ENCODE measurements around the gene SORL1. TPM values are rescaled to one million over a fixed set of nuclear protein-coding genes. Genes with fewer than 3 reads are reported as not detected.

Gene SORL1
- total RNA-seq, 2 donors from 2014 or later, result 130 to 132 TPM

GRCh38 chr11:121520243-121521144 is 68.4 kb downstream of the SORL1 start:
- intact Hi-C loops (cut with DNase I, micrococcal nuclease), result no loop called here
- DNase-seq (no peak), ATAC-seq (no peak)

- no peak for DNase-seq
- ATAC-seq, result no peak
- intact Hi-C loops (cut with DNase I, micrococcal nuclease), result no loop called here
Observed at GRCh38 chr11:121521145-121522042, 69.3 kb downstream of the SORL1 start.

- intact Hi-C loops (cut with DNase I, micrococcal nuclease), result no loop called here
- ATAC-seq (no peak), DNase-seq (no peak)
Observed at GRCh38 chr11:121522043-121522941, 70.2 kb downstream of the SORL1 start.

- DNase-seq, result no peak
- intact Hi-C loops (cut with DNase I, micrococcal nuclease), result no loop called here
- ATAC-seq, result no peak
Observed at GRCh38 chr11:121523581-121524232, 71.6 kb downstream of the SORL1 start.

GRCh38 chr11:121524233-121524631 is 72.1 kb downstream of the SORL1 start:
- ATAC-seq (no peak), DNase-seq (no peak)
- intact Hi-C loops (cut with DNase I, micrococcal nuclease), result no loop called here

GRCh38 chr11:121525376-121525775 is 73.3 kb downstream of the SORL1 start:
- DNase-seq, result no peak
- intact Hi-C loops (cut with DNase I, micrococcal nuclease), result no loop called here
- no peak for ATAC-seq

- DNase-seq (no peak), ATAC-seq (no peak)
- intact Hi-C loops (cut with DNase I, micrococcal nuclease), result no loop called here
Observed at GRCh38 chr11:121530257-121530656, 78.1 kb downstream of the SORL1 start.

GRCh38 chr11:121533601-121534000 is 81.5 kb downstream of the SORL1 start:
- intact Hi-C loops (cut with DNase I, micrococcal nuclease), result no loop called here
- DNase-seq, result no peak
- ATAC-seq, result no peak

GRCh38 chr11:121534131-121535093 is 82.3 kb downstream of the SORL1 start:
- intact Hi-C loops (cut with DNase I, micrococcal nuclease), result no loop called here
- ATAC-seq, result no peak
- no peak for DNase-seq

GRCh38 chr11:121535129-121535796 is 83.1 kb downstream of the SORL1 start:
- DNase-seq (no peak), ATAC-seq (no peak)
- intact Hi-C loops (cut with DNase I, micrococcal nuclease), result no loop called here

- no peak for ATAC-seq
- intact Hi-C loops (cut with DNase I, micrococcal nuclease), result no loop called here
- DNase-seq, result no peak
Observed at GRCh38 chr11:121536126-121536525, 84.0 kb downstream of the SORL1 start.

- ATAC-seq, result no peak
- intact Hi-C loops (cut with DNase I, micrococcal nuclease), result no loop called here
- DNase-seq, result no peak
Observed at GRCh38 chr11:121538054-121538453, 85.9 kb downstream of the SORL1 start.

- no peak for ATAC-seq
- intact Hi-C loops (cut with DNase I, micrococcal nuclease), result no loop called here
- DNase-seq, result no peak
Observed at GRCh38 chr11:121539000-121539399, 86.9 kb downstream of the SORL1 start.

GRCh38 chr11:121540627-121541026 is 88.5 kb downstream of the SORL1 start:
- intact Hi-C loops (cut with DNase I, micrococcal nuclease), result no loop called here
- DNase-seq, result no peak
- no peak for ATAC-seq

GRCh38 chr11:121543836-121544380 is 91.8 kb downstream of the SORL1 start:
- no peak for DNase-seq
- intact Hi-C loops (cut with DNase I, micrococcal nuclease), result no loop called here
- no peak for ATAC-seq

GRCh38 chr11:121544956-121545355 is 92.8 kb downstream of the SORL1 start:
- ATAC-seq, result no peak
- intact Hi-C loops (cut with DNase I, micrococcal nuclease), result no loop called here
- no peak for DNase-seq

Measured in left colon (tissue), 2 donors.